IPS-15b (cell line): ENCODE data around the gene KIF23.
A peak's percentile ranks its signal among the peaks of the same experiment; 100 is the strongest.
"Not testable (repeated sequence)": the region's sequence is repeated elsewhere in the genome, so short reads cannot be mapped to it uniquely, and the experiment has no call there.

ENCODE experiments used
- H3K27me3 ChIP-seq: one replicate; pipeline ENCODE4 v1.6.1; 2013; ENCODE audit warnings: low read length; ENCODE audit not compliant: control insufficient read depth, insufficient read depth
- H3K36me3 ChIP-seq: one replicate; pipeline ENCODE4 v1.6.1; 2013; ENCODE audit warnings: low read length; ENCODE audit not compliant: control insufficient read depth, insufficient read depth
- H3K4me1 ChIP-seq: one replicate; pipeline ENCODE4 v1.6.1; 2013; ENCODE audit warnings: mild to moderate bottlenecking, low read length; ENCODE audit not compliant: control insufficient read depth, insufficient read depth
- H3K4me3 ChIP-seq: one replicate; pipeline ENCODE4 v1.5.1; 2013; ENCODE audit warnings: low read depth, low read length
- H3K9ac ChIP-seq: one replicate; pipeline ENCODE4 v1.6.1; 2013; ENCODE audit warnings: low read depth, mild to moderate bottlenecking, low read length
- H3K9me3 ChIP-seq: one replicate; pipeline ENCODE4 v1.6.1; 2013; ENCODE audit warnings: mild to moderate bottlenecking, low read length; ENCODE audit not compliant: control insufficient read depth, insufficient read depth

Gene KIF23

GRCh38 chr15:69413822-69414700, at the start of gene KIF23:
Gene KIF23, plus strand, starts transcription at chr15:69414349. Its CDS starts 117 bp downstream, at chr15:69414466.
- Histone ChIP-seq H3K27me3 (no peaks in the 10 kb centered on the region), H3K36me3 (peaks cover 2% of the 10 kb centered on the region), H3K4me1 (no peaks in the 10 kb centered on the region), H3K9me3 (no peaks in the 10 kb centered on the region), H3K9ac (peak within 1 kb of the TSS; percentile 67), H3K4me3 (peak within 1 kb of the TSS; percentile 97)

- H3K36me3 ChIP-seq: no peaks in the 10 kb centered on the region
- H3K9me3 ChIP-seq: no peaks in the 10 kb centered on the region
- no peaks in the 10 kb centered on the region for H3K27me3 ChIP-seq
- H3K4me3 ChIP-seq: no peak overlapping the region
- H3K9ac ChIP-seq: no peak overlapping the region
- H3K4me1 ChIP-seq: no peaks in the 10 kb centered on the region
Observed at GRCh38 chr15:69367236-69367635, 46.9 kb upstream of the KIF23 start.

GRCh38 chr15:69369631-69370030, 44.5 kb upstream of the KIF23 start:
- Histone ChIP-seq H3K27me3 (no peaks in the 10 kb centered on the region), H3K36me3 (no peaks in the 10 kb centered on the region), H3K4me3 (no peak overlapping the region), H3K9me3 (no peaks in the 10 kb centered on the region), H3K9ac (no peak overlapping the region), H3K4me1 (no peaks in the 10 kb centered on the region)

GRCh38 chr15:69373406-69373805, 40.7 kb upstream of the KIF23 start:
- Histone ChIP-seq H3K4me1 (no peaks in the 10 kb centered on the region), H3K9me3 (no peaks in the 10 kb centered on the region), H3K36me3 (no peaks in the 10 kb centered on the region), H3K9ac (no peak overlapping the region), H3K27me3 (no peaks in the 10 kb centered on the region), H3K4me3 (no peak overlapping the region)

DNA sequence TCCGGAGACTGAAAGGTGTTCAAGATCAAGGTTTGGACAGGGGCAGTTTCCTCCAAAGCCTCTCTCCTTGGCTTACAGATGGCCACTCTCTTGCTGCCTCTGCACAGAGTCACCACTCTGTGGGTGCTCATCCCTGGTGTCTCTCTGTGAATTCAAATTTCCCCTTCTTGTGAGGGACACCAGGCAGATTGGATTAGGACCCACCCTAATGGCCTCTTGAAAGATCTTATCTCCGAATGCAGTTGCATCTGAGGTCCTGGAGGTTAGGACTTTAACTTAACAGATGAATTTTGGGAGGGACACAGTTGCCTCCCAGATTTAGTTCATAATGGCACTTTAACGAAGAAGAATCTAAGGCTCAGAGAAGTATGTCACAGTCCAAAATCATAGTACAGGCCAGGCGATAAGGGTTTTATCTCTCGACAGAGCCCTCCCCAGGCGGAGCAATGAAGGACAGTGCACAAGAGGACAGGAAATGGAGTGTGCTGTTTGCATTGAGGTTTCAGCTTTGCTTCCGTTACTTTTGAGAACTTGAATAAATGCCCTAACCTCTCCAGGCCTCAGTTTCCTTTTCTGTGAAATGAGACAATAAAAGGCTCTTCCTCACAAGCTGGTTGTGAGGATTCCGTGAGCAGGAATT, 38.9 kb upstream of the KIF23 start:
- no peaks in the 10 kb centered on the region for H3K4me1 ChIP-seq
- H3K4me3 ChIP-seq: no peak overlapping the region
- H3K36me3 ChIP-seq: no peaks in the 10 kb centered on the region
- no peaks in the 10 kb centered on the region for H3K9me3 ChIP-seq
- no peaks in the 10 kb centered on the region for H3K27me3 ChIP-seq
- H3K9ac ChIP-seq: no peak overlapping the region

DNA sequence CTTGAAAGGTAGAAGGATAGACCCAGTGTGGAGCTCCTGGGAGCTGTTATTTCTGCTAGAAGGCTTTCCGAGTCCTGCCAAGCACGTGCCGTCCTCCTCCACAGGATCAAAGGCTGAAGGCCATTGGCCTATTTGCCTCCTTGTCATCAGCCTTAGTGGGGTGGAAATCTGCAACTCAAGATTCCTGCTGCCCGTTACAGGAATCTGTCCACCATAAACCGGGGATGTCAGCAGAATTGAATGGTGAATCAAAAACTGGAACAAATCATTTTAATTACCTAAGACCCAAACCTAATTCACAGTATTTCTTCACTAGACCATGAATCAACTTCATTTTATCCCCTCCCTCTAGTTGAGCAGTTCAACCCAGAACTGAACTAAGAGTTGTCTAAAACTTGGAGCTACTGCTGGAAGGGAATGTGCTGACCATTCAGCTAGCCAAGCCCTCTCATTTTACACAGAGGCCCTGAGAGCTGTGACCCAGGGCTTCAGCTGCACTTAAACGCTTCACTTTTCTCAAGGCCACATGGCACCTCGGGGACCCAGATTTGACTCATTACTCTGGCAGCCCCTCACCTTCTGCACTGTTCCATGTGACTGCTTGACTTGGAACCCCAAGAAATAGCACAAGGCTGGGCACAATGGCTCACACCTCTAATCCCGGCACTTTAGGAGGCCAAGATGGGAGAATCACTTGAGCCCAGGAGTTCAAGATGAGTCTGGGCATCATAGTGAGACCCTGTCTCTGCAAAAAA, 36.8 kb upstream of the KIF23 start:
- Histone ChIP-seq H3K9ac (no peak overlapping the region), H3K27me3 (no peaks in the 10 kb centered on the region), H3K9me3 (no peaks in the 10 kb centered on the region), H3K36me3 (no peaks in the 10 kb centered on the region), H3K4me1 (no peaks in the 10 kb centered on the region), H3K4me3 (no peak overlapping the region)

GRCh38 chr15:69380100-69380725, 33.9 kb upstream of the KIF23 start:
- Histone ChIP-seq H3K4me3 (no peak overlapping the region), H3K4me1 (no peaks in the 10 kb centered on the region), H3K36me3 (no peaks in the 10 kb centered on the region), H3K9ac (no peak overlapping the region), H3K27me3 (no peaks in the 10 kb centered on the region), H3K9me3 (no peaks in the 10 kb centered on the region)

GRCh38 chr15:69380726-69381105, 33.4 kb upstream of the KIF23 start:
- no peaks in the 10 kb centered on the region for H3K9me3 ChIP-seq
- H3K36me3 ChIP-seq: no peaks in the 10 kb centered on the region
- no peaks in the 10 kb centered on the region for H3K27me3 ChIP-seq
- H3K4me3 ChIP-seq: no peak overlapping the region
- no peaks in the 10 kb centered on the region for H3K4me1 ChIP-seq
- H3K9ac ChIP-seq: no peak overlapping the region

GRCh38 chr15:69382176-69382575, 32.0 kb upstream of the KIF23 start:
- H3K27me3 ChIP-seq, H3K9me3 ChIP-seq, H3K9ac ChIP-seq, H3K4me1 ChIP-seq, H3K4me3 ChIP-seq, H3K36me3 ChIP-seq: not testable (repeated sequence)

- not testable (repeated sequence) for H3K9me3 ChIP-seq, H3K9ac ChIP-seq, H3K4me1 ChIP-seq, H3K4me3 ChIP-seq, H3K27me3 ChIP-seq, H3K36me3 ChIP-seq
Observed at GRCh38 chr15:69384066-69384465, 30.1 kb upstream of the KIF23 start.
